DMS53 treated with DMSO at 0.1 percent for 48 hours (cell line): Measurements from ENCODE around the gene HMX1.

Source experiments
- DNase-seq: peaks from one replicate; lab custom pipeline; 2025; ENCODE audit not compliant: unreplicated experiment; lab: John Stamatoyannopoulos, UW

Gene HMX1

GRCh38 chr4:8910100-8910821 lies 38.6 kb upstream of the HMX1 start:
- no peak for DNase-seq

GRCh38 chr4:8909548-8909947 lies 37.9 kb upstream of the HMX1 start:
- DNase-seq: no peak

DNA sequence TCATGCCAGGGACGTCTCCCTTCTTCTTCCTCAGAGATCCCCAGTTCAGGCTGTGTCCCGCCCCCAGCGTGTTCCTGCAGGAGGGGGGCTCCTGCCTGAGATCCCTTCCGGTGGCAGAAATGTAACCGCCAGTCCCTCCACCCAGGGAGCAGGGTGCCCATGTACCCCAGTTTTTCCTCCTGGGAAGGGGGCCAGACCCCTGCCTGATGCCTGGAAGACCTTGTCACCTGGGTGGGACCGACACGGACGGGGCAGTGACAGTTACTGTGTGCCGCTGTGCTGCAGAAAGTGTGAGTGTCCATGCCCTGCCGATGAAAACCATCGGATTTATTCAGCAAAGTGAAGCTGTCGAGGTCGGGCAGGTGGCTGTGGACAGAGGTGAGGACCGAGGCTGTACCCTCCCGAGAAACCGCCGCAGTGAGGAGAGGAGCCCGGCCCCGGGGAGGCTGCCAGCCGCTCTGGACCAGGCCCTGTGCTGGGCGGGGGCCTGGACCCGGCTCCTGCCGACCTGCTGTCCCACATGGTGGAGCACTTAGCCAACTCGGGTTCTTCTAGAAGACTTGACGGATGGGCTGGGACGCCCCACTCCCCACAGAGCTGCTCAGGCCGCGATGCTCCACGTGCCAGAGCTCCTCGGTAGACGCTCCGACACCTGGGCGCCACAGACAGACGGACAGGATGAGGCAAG lies 36.7 kb upstream of the HMX1 start:
- no peak for DNase-seq

GRCh38 chr4:8907596-8908205 lies 36.1 kb upstream of the HMX1 start:
- DNase-seq: no peak

GRCh38 chr4:8906991-8907595 lies 35.5 kb upstream of the HMX1 start:
- DNase-seq: no peak

GRCh38 chr4:8906668-8906970 lies 35.0 kb upstream of the HMX1 start:
- no peak for DNase-seq

GRCh38 chr4:8905773-8906667 lies 34.4 kb upstream of the HMX1 start:
- DNase-seq: no peak

- no peak for DNase-seq
Observed at GRCh38 chr4:8905226-8905772, 33.7 kb upstream of the HMX1 start.

DNA sequence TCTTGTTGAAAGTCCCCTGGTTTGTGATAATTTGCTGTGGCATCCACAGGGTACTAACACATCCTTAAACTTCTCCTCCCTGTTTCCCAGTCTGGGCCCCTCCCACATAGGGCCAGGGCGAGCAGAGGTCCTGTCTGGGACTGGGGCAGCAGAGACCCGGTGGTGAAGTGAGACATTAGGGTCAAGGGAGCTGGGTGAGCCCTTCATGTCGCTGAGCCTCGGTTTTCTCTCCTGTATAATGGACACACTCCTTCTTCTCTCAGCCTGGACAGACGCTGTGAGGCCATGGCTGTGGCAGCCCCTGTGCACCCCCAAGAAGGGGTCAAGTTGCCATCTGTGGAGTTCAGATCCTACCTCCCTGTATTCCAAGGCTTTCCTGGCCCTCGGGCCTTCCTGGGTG lies 33.0 kb upstream of the HMX1 start:
- DNase-seq: no peak

- DNase-seq: no peak
Observed at GRCh38 chr4:8904041-8904501, 32.4 kb upstream of the HMX1 start.

DNA sequence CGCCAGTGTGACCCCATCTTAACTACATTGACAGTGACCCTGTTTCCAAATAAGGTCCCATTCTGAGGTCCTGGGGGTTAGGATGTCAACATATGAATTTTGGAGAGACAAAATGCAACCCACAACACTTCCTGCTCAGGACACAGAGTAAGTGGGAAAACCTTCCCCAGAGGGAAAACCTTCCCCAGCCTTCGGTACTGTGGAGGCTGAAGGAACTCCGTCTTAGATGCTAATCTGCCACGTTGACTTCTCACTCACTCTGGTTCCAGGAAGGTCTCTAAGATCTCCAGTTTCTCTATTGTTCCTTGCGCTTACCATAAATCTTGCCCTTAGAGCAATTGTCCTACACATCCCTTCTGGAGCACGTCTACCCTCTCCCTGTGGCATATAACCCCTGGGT lies 29.7 kb upstream of the HMX1 start:
- no peak for DNase-seq

DNA sequence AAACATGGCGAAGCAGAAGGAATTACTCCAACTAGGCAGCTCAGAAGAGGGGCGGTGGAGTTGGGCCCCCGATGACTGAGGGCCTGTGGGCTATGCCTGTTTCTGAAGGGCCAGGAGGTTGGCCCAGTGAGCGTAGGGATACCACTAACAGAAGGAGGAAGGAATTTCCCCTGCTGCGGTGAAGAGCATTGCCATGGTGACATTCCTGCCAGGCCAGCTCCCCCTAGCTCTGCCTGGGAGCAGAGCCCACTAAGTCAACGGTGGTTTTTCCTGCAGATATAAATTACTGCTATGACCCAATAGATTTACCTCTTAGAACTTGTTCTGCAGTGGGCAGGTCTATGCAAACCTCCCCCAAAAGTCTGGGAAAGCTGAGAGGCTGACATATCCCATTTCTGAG lies 28.9 kb upstream of the HMX1 start:
- no peak for DNase-seq

- no peak for DNase-seq
Observed at GRCh38 chr4:8898419-8898818, 26.8 kb upstream of the HMX1 start.

DNA sequence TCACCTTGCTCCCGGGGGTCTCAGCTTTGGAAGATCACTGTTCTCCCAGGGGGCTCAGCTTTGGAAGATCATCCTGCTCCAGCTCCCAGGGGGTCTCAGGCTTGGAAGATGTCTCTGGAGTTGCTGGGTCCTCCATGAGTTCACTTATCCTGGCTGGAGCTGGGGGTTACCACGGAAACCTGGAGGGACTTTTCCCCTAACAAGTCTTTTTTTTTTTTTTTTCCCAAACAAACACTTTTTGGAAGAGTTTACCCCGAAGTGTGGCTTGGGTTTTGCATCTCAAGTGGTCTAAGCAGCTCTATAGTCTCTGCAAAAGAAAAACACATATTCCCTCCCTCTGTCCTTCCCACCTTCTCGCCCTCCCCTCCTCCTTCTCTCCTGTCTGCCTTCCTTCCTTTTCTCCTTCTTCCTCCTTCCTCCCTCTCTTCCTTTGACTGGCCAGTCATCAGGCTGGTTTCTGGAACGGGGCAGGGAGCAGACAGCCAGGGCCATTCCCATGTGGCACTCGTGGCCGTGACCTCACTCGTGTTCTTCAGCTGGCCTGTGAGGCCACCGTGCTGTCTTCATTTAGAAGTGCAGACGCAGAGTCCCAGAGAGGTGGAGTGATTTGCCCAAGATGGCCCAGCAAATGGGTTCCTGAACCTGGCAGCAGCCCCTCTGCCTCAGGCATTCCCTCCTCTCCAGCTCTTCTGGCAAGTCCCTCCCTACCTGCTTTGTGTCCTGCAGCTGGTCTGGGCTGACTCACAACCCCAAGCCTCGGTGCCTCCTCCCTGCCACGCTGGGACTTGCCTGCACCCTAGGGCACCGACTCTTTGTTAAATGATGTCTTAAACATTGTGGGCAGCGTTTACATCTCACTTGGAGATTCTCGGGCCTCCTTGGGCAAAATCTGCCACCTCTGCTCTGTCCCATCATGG lies 25.9 kb upstream of the HMX1 start:
- no peak for DNase-seq

GRCh38 chr4:8896506-8896905 lies 24.9 kb upstream of the HMX1 start:
- DNase-seq: no peak

DNA sequence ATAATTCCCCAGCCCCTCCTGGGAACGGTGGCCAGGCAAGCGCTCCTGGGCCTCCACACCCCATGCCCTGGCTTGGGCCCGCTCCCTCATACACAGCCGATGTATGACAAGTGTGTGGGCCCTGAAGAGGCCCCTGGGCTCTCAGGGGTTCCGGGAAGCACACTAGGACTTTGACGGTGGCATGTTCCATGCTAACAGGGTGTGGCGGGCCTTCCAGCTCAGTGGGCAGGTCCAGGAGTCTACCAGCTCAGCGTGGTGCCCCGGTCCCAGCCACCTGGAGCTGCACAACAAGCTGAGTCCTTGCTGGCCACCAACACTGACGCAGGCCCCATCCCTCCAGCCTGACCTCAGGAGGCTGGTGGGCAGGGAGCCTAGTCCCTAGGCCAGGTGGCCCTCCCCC lies 24.4 kb upstream of the HMX1 start:
- DNase-seq: no peak

- no peak for DNase-seq
Observed at GRCh38 chr4:8895295-8895694, 23.7 kb upstream of the HMX1 start.

DNA sequence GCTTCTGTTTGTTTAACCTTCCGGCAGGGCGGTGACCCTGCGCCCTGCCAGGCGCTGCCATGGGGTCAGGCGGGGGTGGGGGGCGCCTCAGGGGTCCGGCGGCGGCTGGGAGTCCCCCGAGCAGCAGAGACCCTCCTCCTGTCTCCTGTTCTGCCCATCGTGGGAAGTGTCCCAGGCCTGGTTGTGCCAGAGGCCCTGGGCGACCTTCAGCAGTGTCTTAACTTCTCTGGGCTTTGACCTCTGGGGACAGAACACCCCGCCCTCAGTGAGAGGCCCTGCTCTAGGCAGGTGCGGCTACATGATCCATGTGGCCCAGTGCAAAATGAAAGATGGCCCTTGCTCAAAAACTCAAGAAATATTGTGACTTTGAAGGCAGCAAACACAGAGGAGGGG lies 22.8 kb upstream of the HMX1 start:
- DNase-seq: no peak

GRCh38 chr4:8893624-8894423 lies 22.2 kb upstream of the HMX1 start:
- no peak for DNase-seq
